MM.1S (cell line): ENCODE results near the gene IFT80.

Experiments used
- DNase-seq: peaks from one replicate; pipeline ENCODE4 v3.0.0-alpha.2; 2015
- H2AFZ ChIP-seq: fragments of 300-600 bp; sonication (generic); 2 replicates; pipeline ENCODE4 v1.6.0; 2016; ENCODE audit warnings: antibody characterized with exemption, low read length
- H3F3A ChIP-seq: fragments of 300-600 bp; sonication (generic); 2 replicates; pipeline ENCODE4 v1.6.1; 2016; ENCODE audit warnings: mild to moderate bottlenecking, antibody characterized with exemption, low read length, moderate library complexity, mixed read lengths; ENCODE audit not compliant: insufficient read depth
- H3K27ac ChIP-seq: fragments of 300-600 bp; sonication (generic); 2 replicates; pipeline ENCODE4 v1.5.1; 2016; ENCODE audit warnings: mild to moderate bottlenecking, low read length
- H3K27me3 ChIP-seq: fragments of 300-600 bp; sonication (generic); replicated peaks from 2 replicates; pipeline ENCODE4 v1.6.0; 2016; ENCODE audit warnings: low read length; ENCODE audit not compliant: insufficient read depth
- H3K36me3 ChIP-seq: fragments of 300-600 bp; sonication (generic); replicated peaks from 2 replicates; pipeline ENCODE4 v1.6.1; 2016; ENCODE audit warnings: mild to moderate bottlenecking, low read length, mixed read lengths; ENCODE audit not compliant: insufficient read depth
- H3K4me1 ChIP-seq: fragments of 300-600 bp; sonication (generic); 2 replicates; pipeline ENCODE4 v1.6.1; 2016; ENCODE audit warnings: low read length, mixed read lengths
- H3K4me2 ChIP-seq: fragments of 300-600 bp; sonication (generic); 2 replicates; pipeline ENCODE4 v1.6.0; 2016; ENCODE audit warnings: low read depth, low read length
- H3K4me3 ChIP-seq: fragments of 300-600 bp; sonication (generic); 2 replicates; pipeline ENCODE4 v1.5.1; 2016; ENCODE audit warnings: low read length, mixed read lengths
- H3K79me2 ChIP-seq: fragments of 300-600 bp; sonication (generic); 2 replicates; pipeline ENCODE4 v1.6.1; 2016; ENCODE audit warnings: mixed run types, low read length, mixed read lengths
- H3K9ac ChIP-seq: fragments of 300-600 bp; sonication (generic); 2 replicates; pipeline ENCODE4 v1.6.1; 2016; ENCODE audit warnings: low read length, mixed read lengths
- H3K9me2 ChIP-seq: fragments of 300-600 bp; sonication (generic); replicated peaks from 2 replicates; pipeline ENCODE4 v1.6.1; 2016; ENCODE audit warnings: mild to moderate bottlenecking, low read length, mixed read lengths; ENCODE audit not compliant: insufficient read depth
- H3K9me3 ChIP-seq: fragments of 300-600 bp; sonication (generic); replicated peaks from 2 replicates; pipeline ENCODE4 v1.6.1; 2016; ENCODE audit warnings: mild to moderate bottlenecking, low read length, mixed read lengths; ENCODE audit not compliant: insufficient read depth
- H4K20me1 ChIP-seq: fragments of 300-600 bp; sonication (generic); 2 replicates; pipeline ENCODE4 v1.6.1; 2016; ENCODE audit warnings: mild to moderate bottlenecking, low read length, moderate library complexity, mixed read lengths; ENCODE audit not compliant: insufficient read depth
- CTCF ChIP-seq: fragments of 300-600 bp; sonication (generic); IDR thresholded peaks from 2 replicates; pipeline ENCODE4 v1.5.1; 2016; ENCODE audit warnings: antibody characterized with exemption, low read length, mixed read lengths
- EZH2 ChIP-seq: fragments of 300-600 bp; sonication (generic); optimal IDR thresholded peaks from 2 replicates; pipeline ENCODE3; 2017; ENCODE audit warnings: low read depth, mild to moderate bottlenecking, antibody characterized with exemption, low read length, mixed read lengths
- EZH2phosphoT487 ChIP-seq: fragments of 300-600 bp; sonication (generic); IDR thresholded peaks from 2 replicates; pipeline ENCODE4 v1.6.1; 2018; ENCODE audit warnings: antibody characterized with exemption, low read length

Gene IFT80

GRCh38 chr3:160395297-160395696 is 3.7 kb downstream of the IFT80 start:
- Histone ChIP-seq H3K79me2 (peaks cover 90% of the 10 kb centered on the region), H3K4me3 (no peak overlapping the region), H4K20me1 (no peaks in the 10 kb centered on the region), H3K9me3 (no peaks in the 10 kb centered on the region), H3K27ac (no peak overlapping the region), H3K27me3 (no peaks in the 10 kb centered on the region), H3K4me1 (peaks cover 25% of the 10 kb centered on the region), H3F3A (peaks cover 13% of the 10 kb centered on the region), H3K4me2 (no peak overlapping the region), H3K9ac (no peak overlapping the region), H3K9me2 (no peaks in the 10 kb centered on the region), H2AFZ (no peak overlapping the region), H3K36me3 (no peaks in the 10 kb centered on the region)
- TF ChIP-seq EZH2phosphoT487 = no peak
- no peak for DNase-seq

- H3K9me3 ChIP-seq = no peaks in the 10 kb centered on the region
- no peak overlapping the region for H2AFZ ChIP-seq
- no peak overlapping the region for H3K27ac ChIP-seq
- H3K9me2 ChIP-seq = no peaks in the 10 kb centered on the region
- peaks cover 26% of the 10 kb centered on the region for H3K4me1 ChIP-seq
- peaks cover 85% of the 10 kb centered on the region for H3K79me2 ChIP-seq
- no peaks in the 10 kb centered on the region for H4K20me1 ChIP-seq
- no peaks in the 10 kb centered on the region for H3K36me3 ChIP-seq
- no peaks in the 10 kb centered on the region for H3K27me3 ChIP-seq
- no peak overlapping the region for H3K9ac ChIP-seq
- no peak for DNase-seq
- TF ChIP-seq EZH2phosphoT487 (no peak), CTCF (no peak), EZH2 (no peak)
- H3K4me2 ChIP-seq = no peak overlapping the region
- H3F3A ChIP-seq = peaks cover 6% of the 10 kb centered on the region; the same call in 1 of the 2 replicates
- no peak overlapping the region for H3K4me3 ChIP-seq
Observed at GRCh38 chr3:160394009-160394392, 5.0 kb downstream of the IFT80 start.

- Histone ChIP-seq H3K4me1 (peaks cover 26% of the 10 kb centered on the region), H3K79me2 (peaks cover 80% of the 10 kb centered on the region), H3K9ac (no peak overlapping the region)
Observed at GRCh38 chr3:160393346-160394008, 5.5 kb downstream of the IFT80 start.

More at GRCh38 chr3:160393346-160394008, 5.5 kb downstream of the IFT80 start:
- Histone ChIP-seq H4K20me1 (no peaks in the 10 kb centered on the region), H2AFZ (no peak overlapping the region), H3K4me2 (no peak overlapping the region), H3K4me3 (no peak overlapping the region), H3K27me3 (no peaks in the 10 kb centered on the region), H3K27ac (no peak overlapping the region), H3K9me3 (no peaks in the 10 kb centered on the region), H3K36me3 (no peaks in the 10 kb centered on the region), H3K9me2 (no peaks in the 10 kb centered on the region), H3F3A (peaks cover 6% of the 10 kb centered on the region; the same call in 1 of the 2 replicates)
- no peak for DNase-seq
- TF ChIP-seq EZH2 = no peak
- no peak for TF ChIP-seq EZH2phosphoT487
- no peak for TF ChIP-seq CTCF
